K562 (cell line): Measurements from ENCODE around the gene IRAG1. TPM values are rescaled to one million over a fixed set of nuclear protein-coding genes. Genes with fewer than 3 reads are reported as not detected.

Experiments
- ATF6 ChIP-seq: sonication (generic); formaldehyde crosslinking; IDR thresholded peaks from 2 replicates; pipeline ENCODE4 v1.4.0; 2020; ENCODE audit warnings: mild to moderate bottlenecking, missing genetic modification reagents
- E2F8 ChIP-seq: fragments of 450-650 bp; IDR thresholded peaks from 2 replicates; pipeline ENCODE4 v1.7.1; 2018; ENCODE audit warnings: mild to moderate bottlenecking, low read depth; ENCODE audit not compliant: partially characterized antibody
- HDAC8 ChIP-seq: fragments of 450-650 bp; IDR thresholded peaks from 2 replicates; pipeline ENCODE4 v1.6.1; 2016; ENCODE audit warnings: mild to moderate bottlenecking, missing genetic modification characterization, moderate library complexity, missing compliant biosample characterization
- MEIS2 ChIP-seq: fragments of 450-650 bp; IDR thresholded peaks from 2 replicates; pipeline ENCODE4 v1.6.1; 2014; ENCODE audit warnings: mild to moderate bottlenecking; ENCODE audit not compliant: partially characterized antibody
- NCOA6 ChIP-seq: fragments of 450-650 bp; IDR thresholded peaks from 2 replicates; pipeline ENCODE4 v1.6.1; 2017; ENCODE audit warnings: mild to moderate bottlenecking
- NR2C2 ChIP-seq, 2 experiments: fragments of 200-800 bp in 1 of 2; sonication (Bioruptor generic) in 1 of 2; sonication (generic) in 1 of 2; formaldehyde crosslinking in 1 of 2; IDR thresholded peaks; 2 replicates each; pipeline versions ENCODE4 v1.6.1 to v1.8.0; 2016 to 2022; ENCODE audit warnings: mild to moderate bottlenecking in 1 of 2, missing compliant biosample characterization in 1 of 2, missing genetic modification characterization in 1 of 2, missing genetic modification reagents in 1 of 2
- POLR2B ChIP-seq: fragments of 450-650 bp; IDR thresholded peaks from 2 replicates; pipeline ENCODE4 v1.6.1; 2018; ENCODE audit warnings: low read depth; ENCODE audit not compliant: partially characterized antibody
- ZNF133 ChIP-seq: fragments of 250-450 bp; sonication (Bioruptor Pico); IDR thresholded peaks from 2 replicates; pipeline ENCODE4 v1.4.0; 2020; ENCODE audit warnings: mild to moderate bottlenecking
- ZNF318 ChIP-seq, 2 experiments: fragments of 450-650 bp; IDR thresholded peaks; 2 replicates each; pipeline ENCODE4 v1.6.1; 2016; ENCODE audit warnings: mild to moderate bottlenecking in 2 of 2, borderline replicate concordance in 1 of 2, low read depth in 1 of 2, moderate library complexity in 1 of 2
- ZNF551 ChIP-seq: fragments of 250-450 bp; sonication (Bioruptor Pico); IDR thresholded peaks from 2 replicates; pipeline ENCODE4 v1.5.0; 2021; ENCODE audit warnings: mild to moderate bottlenecking, moderate library complexity
- polyA plus RNA-seq, 8 experiments: library from polyadenylated mRNA; depleted of rRNA in 4 of 8; stranded (reverse) in 5 of 8; unstranded in 3 of 8; fragments of >200 nt; fragmentation: Nextera tagmentation in 2 of 8; fragmentation: Illumina TruSeq in 1 of 8; extraction: Ambion mirVana in 2 of 8; extraction: Trizol in 1 of 8; gene quantifications; 2 replicates each; pipeline versions ENCODE4 v1.2.1 to v1.2.3, GENCODE V29; 2011 to 2014; ENCODE audit warnings: inconsistent platforms in 1 of 8, missing spikeins in 1 of 8
- total RNA-seq, 7 experiments: library from RNA; depleted of rRNA in 6 of 7; stranded (reverse); fragments of >200 nt in 6 of 7; fragmentation: Illumina TruSeq in 2 of 7; extraction: Trizol in 2 of 7; gene quantifications; 2 replicates each; pipeline versions ENCODE4 v1.2.1 to v1.2.3, GENCODE V29; 2011 to 2021; ENCODE audit warnings: low replicate concordance in 1 of 7

IRAG1 gene
- total and polyA plus RNA-seq, 9 of the 15 experiments (the other 6 are each of a cell fraction or from before 2014, with no cell fraction given) = 0.01 to 0.22 (median 0.09) TPM; not detected in 1

- TF ChIP-seq ATF6 (no peak), POLR2B (no peak), NR2C2 (CRISPR knock-in tag; IDR thresholded peaks at IDR 0.05) (no peak), NR2C2 (tag; IDR thresholded peaks at IDR 0.05) (peak; percentile 64; the same call in 1 of the 2 replicates), MEIS2 (no peak), ZNF551 (CRISPR knock-in tag) (no peak), ZNF318 (IDR thresholded peaks at IDR 0.05; ENCODE audit: borderline replicate concordance in 1 of 2, low read depth in 1 of 2) (no peak), ZNF133 (CRISPR knock-in tag) (no peak), E2F8 (no peak), NCOA6 (no peak), HDAC8 (no peak)
These were observed 42.2 kb upstream of the IRAG1 start (continued) for GRCh38 chr11:10735481-10736475.
